Pons (tissue), 1 donor: ENCODE results near the gene PARD3B.

Source experiments
- DNase-seq: peaks from one replicate; pipeline ENCODE4 v3.0.0-alpha.2; 2016; ENCODE audit warnings: low spot score

The PARD3B gene

GRCh38 chr2:205405194-205405593 is 859.9 kb downstream of the PARD3B start:
- DNase-seq, result no peak

- no peak for DNase-seq
Observed at GRCh38 chr2:205405752-205406151, 860.5 kb downstream of the PARD3B start.

DNA sequence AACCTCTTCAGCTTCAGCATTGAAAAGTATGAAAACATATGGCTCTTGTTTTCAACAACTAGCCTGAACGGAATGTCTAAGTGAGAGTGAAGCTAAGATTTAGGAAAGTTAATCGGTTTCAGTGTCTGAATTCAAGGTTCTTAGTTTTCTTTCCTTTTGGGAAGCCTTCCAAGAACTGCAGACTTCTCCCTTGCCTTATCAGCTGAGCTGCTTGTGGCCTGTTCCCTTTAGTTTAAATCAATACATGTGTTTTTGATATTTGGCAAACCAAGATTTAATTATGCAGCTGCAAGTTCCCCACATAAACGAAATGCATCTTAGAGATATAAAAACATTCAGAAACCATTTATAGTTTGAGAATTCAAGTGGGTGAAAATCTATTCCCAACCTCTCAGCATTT is 862.7 kb downstream of the PARD3B start:
- DNase-seq, result no peak

- no peak for DNase-seq
Observed at GRCh38 chr2:205408696-205409095, 863.4 kb downstream of the PARD3B start.

DNA sequence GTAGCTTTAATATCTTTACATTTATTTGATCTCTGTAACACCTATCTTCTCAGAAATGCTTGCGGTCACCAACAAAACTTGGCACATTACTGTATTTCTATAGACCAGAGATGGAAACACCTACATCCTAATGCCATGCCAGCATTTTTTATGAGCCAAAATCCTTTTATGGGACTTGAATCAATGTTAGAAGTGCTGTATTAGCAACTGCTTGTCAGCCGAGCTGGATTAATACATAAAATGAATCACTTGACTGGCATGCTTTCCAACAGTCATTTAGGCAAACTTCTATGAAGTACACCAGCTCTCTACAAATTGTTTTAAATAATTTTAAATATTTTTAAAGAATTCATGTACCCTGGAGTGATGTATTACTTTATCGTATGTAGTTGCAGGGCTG is 864.1 kb downstream of the PARD3B start:
- no peak for DNase-seq

DNA sequence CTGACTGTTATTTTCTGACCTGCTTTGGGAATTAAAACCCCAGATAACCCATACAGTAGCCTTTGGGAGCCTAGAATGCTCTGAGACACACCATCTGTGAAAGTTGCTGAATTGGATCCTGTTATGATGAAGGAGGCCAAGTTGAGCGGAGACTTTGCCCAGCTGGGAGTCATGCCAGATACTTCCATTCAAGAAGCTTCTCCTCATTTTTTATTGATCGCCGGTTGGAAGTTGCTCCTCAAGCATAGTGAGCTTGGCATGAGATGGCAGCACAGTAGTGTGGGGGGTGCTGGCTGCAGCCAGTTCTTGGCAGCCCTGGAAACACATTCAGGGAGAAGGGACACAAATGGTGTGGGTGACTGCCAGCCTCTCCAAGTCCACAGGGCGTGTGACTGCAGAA is 866.3 kb downstream of the PARD3B start:
- peak; percentile 73 for DNase-seq

- no peak for DNase-seq
Observed at GRCh38 chr2:205424326-205424725, 879.1 kb downstream of the PARD3B start.

GRCh38 chr2:205425102-205425501 is 879.8 kb downstream of the PARD3B start:
- DNase-seq, result no peak

GRCh38 chr2:205427112-205427511 is 881.8 kb downstream of the PARD3B start:
- no peak for DNase-seq

DNA sequence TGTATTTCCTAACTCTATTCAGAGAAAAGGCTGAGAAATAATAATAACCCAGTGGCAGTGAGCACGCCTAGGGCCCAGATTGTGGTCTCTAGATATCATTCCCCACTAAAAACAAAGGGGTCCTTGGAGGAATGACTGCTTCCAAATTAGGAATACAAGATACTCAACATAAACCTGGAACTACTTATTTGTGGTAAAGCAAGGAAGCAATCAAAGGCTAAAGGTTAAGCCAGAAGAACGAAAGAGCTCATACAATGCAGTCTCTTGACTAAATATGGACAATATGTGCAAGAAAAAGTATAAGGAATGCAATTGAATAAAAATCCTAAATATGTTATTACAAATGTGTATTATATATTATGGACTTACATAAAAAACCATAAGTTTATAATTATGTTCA is 883.5 kb downstream of the PARD3B start:
- DNase-seq, result no peak

- DNase-seq, result no peak
Observed at GRCh38 chr2:205435970-205436369, 890.7 kb downstream of the PARD3B start.

DNA sequence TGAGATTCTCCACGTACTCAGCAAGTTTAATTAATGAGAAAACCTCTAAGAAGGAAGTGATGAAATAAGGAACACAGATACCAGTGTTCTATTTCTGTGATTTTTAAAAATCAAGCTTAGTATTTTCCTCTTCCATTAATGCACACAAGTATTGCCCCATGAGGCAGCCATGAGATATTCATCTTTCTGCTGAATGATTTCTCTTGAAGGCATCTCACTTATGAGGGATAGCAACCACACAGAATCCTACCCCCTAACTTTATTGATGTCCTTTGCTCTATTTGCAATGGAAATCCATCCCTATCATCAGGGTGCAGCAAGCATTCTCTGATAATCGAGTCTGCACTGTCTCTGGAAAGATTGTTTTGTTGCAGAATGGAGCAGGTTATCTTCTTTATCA is 893.0 kb downstream of the PARD3B start:
- no peak for DNase-seq

GRCh38 chr2:205439621-205440020 is 894.3 kb downstream of the PARD3B start:
- no peak for DNase-seq

DNA sequence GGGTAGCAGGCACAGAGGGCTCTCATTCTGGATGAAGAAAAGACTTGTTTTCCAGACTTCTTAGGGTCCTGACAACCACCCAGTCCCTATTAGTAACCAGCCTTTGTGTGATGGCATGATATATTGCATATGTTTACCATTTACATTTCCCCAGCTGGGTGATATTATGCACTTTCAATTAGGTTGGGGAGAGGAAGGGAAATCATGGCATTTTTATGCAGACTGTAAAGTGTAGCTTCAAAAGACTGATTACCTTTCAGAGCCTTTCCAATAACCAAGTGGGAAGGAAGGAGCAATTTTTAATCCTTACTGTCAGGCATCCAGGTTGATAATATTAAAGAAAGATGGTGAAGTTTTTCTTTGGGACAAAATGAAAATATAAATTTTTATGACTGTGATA is 896.2 kb downstream of the PARD3B start:
- DNase-seq, result no peak

DNA sequence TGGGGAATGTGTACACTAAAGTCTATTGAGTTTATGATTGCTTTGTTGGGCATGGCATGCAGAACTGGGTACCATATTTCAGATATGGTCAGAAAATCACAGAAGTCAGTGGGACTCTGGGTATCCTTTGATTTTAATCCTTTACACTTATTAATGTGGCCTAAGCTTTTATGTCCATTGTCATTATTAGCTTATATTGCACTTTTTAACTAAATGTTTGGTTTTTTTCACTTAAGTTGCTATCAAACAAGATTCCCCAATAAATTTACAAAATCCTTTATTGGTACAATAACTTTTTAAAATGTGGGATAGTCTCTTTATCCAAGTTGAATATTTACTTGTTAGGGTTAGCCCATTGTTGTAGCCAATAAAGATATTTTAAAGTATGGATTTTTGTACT is 902.9 kb downstream of the PARD3B start:
- DNase-seq, result no peak

- no peak for DNase-seq
Observed at GRCh38 chr2:205451901-205452512, 906.7 kb downstream of the PARD3B start.

- no peak for DNase-seq
Observed at GRCh38 chr2:205453202-205453601, 907.9 kb downstream of the PARD3B start.

DNA sequence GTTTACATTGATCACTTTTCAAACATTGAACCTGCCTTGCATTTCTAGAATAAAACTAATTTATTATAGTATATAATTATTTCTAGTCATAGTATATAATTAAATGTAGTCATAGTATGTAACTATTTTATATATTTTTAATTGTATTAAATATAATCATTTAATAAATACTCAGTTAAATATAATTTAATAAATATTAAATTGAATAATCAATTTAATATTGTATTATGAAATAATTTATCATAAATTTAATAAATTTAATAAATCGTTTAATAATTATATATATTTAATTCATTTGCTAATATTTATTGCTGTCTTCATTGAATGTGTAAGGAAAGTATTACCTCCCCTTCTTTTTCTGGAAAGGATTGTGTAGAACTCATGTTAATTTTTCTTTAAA is 911.4 kb downstream of the PARD3B start:
- no peak for DNase-seq

DNA sequence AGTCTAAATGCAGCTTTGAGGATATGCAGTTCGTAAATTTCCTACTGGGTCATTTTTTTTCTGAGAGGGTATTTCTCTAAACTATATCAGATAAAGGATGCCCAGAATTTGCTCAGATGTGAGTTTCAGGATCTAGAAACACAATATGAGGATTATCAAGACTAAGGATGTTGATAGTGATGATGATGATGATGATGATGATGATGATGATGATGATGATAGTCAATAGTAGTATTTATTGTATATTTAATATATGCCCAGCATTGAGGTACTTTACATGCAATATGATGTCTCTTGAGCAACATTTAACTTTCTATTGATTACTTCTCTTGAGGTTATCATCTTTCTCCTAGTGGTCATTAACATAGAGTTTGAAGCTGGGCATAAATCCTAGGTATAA is 914.9 kb downstream of the PARD3B start:
- DNase-seq, result no peak

DNA sequence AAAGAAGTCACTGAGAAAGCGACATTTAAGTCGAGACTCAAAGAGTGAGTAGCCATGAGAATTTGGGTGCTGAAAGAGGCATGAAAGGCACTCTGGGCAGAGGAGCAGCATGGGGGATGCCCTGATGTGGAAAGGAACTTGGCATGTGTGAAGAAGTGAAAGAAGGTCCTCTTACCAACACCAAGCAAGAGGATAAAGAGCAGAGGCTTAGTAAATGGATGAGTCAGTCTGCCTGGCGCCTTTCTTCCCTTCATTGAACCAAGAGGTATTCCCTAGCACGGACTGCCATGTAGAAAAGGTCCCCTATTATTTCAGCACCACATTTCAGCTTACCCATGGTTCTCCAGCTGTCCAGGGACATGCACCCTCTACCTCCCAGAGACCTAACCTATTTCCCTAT is 915.9 kb downstream of the PARD3B start:
- DNase-seq, result no peak

DNA sequence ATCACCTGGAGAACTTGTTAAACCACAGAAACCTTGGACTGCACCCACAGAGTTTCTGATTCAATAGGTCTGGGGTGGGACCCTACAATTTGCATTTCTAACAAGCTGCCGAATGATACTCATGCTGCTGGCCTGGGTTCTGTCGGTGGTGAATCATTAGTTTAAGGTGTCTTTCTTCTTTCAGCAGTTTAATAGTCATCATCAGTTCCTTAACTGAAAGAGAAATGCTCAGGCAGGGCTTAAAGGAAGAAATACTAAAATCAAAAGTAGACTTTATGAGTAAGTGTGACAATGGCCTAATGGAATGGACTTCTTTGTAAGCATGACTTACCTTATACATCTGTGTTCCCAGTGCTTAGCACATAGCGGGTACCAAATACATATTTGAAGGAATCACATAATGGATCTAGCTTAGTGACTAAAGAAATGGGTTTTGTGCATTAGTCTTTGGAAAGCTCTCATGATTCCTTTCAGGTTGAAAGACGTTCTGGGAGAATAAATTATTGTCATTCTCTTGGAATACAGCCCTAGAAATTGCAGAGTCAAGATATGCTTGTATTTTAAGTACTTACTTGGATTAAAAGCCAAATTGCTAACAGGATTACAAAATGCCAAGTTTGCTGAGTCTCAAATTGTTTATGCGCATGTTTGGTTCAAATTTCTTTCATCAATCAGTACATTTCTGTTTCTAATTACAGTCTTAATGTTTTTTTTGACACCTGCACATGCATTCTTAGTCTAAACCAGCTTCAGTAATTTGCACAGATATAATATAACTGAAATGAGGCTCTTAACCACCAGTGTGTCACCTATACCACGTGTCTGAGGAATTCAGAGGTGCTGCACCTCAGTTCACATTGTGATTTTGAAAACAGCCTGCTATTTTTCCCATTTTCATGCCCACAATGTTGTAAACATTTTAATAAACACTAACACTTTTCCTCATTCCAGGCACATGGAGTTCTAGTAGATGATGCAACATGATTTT is 916.7 kb downstream of the PARD3B start:
- DNase-seq, result no peak

GRCh38 chr2:205462681-205463345 is 917.5 kb downstream of the PARD3B start:
- DNase-seq, result no peak

DNA sequence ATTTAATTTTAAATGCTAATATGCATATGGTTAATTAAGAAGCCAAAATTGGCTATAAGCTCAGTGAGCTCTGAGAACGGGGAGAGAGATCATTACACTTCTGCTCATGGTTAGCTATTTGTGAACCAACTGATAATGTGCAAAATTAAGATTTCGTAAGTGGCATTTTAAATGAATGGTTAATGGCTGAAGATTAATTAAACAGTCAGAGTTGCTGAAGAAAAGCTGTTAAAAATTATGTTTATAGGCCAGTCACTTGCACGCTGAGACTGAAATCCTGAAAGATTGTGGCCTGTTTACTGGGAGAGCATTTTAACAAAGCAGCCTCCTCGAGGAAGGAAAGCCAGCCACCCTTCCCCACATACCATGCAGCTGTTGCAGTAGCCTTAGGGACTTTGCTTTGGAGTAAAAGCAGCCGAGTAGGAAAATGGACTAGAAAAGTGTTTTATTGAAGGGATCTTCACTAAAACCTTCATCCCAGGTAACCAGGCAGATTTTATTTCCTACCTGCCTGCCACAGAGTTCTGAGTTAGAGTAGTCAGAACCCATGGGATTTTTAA is 918.3 kb downstream of the PARD3B start:
- no peak for DNase-seq
